Ishikawa (cell line): Measurements from ENCODE around the gene CBR1.

ENCODE experiments used
- CEBPB ChIP-seq: IDR thresholded peaks from 2 replicates; pipeline ENCODE4 v1.6.1; 2012
- CREB1 ChIP-seq: IDR thresholded peaks from 2 replicates; pipeline ENCODE4 v1.6.1; 2012; ENCODE audit warnings: low read depth
- EGR1 ChIP-seq: IDR thresholded peaks from 2 replicates; pipeline ENCODE4 v1.6.1; 2012
- EP300 ChIP-seq: IDR thresholded peaks from 2 replicates; pipeline ENCODE4 v1.6.1; 2012; ENCODE audit warnings: borderline replicate concordance
- FOXM1 ChIP-seq: IDR thresholded peaks from 2 replicates; pipeline ENCODE4 v1.6.1; 2012; ENCODE audit warnings: low read depth, borderline replicate concordance
- MAX ChIP-seq: IDR thresholded peaks from 2 replicates; pipeline ENCODE4 v1.6.1; 2012
- NFIC ChIP-seq: IDR thresholded peaks from 2 replicates; pipeline ENCODE4 v1.6.1; 2012
- RAD21 ChIP-seq: IDR thresholded peaks from 2 replicates; pipeline ENCODE4 v1.6.1; 2012; ENCODE audit warnings: low read depth
- REST ChIP-seq: IDR thresholded peaks from 2 replicates; pipeline ENCODE4 v1.6.1; 2012; ENCODE audit warnings: low read depth, mild to moderate bottlenecking
- TAF1 ChIP-seq: IDR thresholded peaks from 2 replicates; pipeline ENCODE4 v1.6.1; 2012; ENCODE audit warnings: low read depth, mild to moderate bottlenecking
- TCF12 ChIP-seq: IDR thresholded peaks from 2 replicates; pipeline ENCODE4 v1.6.1; 2012; ENCODE audit warnings: low read depth
- TEAD4 ChIP-seq: IDR thresholded peaks from 2 replicates; pipeline ENCODE4 v1.6.1; 2012
- USF1 ChIP-seq: IDR thresholded peaks from 2 replicates; pipeline ENCODE4 v1.6.1; 2012
- YY1 ChIP-seq: IDR thresholded peaks from 2 replicates; pipeline ENCODE4 v1.6.1; 2012; ENCODE audit warnings: low read depth
- ZBTB7A ChIP-seq: IDR thresholded peaks from 2 replicates; pipeline ENCODE4 v1.6.1; 2012; ENCODE audit warnings: low read depth

The CBR1 gene

GRCh38 chr21:36027347-36027746 is 42.5 kb upstream of the CBR1 start:
- no peak for TF ChIP-seq EGR1

- TF ChIP-seq YY1: no peak
- no peak for TF ChIP-seq MAX
- TF ChIP-seq RAD21: peak; percentile 95
Measured at GRCh38 chr21:36028127-36029069, 41.4 kb upstream of the CBR1 start.

GRCh38 chr21:36029309-36029708 is 40.5 kb upstream of the CBR1 start:
- no peak for TF ChIP-seq TAF1

GRCh38 chr21:36030581-36031189 is 39.1 kb upstream of the CBR1 start:
- TF ChIP-seq TCF12 (no peak), REST (no peak), RAD21 (no peak), EGR1 (no peak), CREB1 (no peak), ZBTB7A (no peak), NFIC (no peak), TEAD4 (no peak), MAX (no peak), EP300 (no peak), USF1 (no peak), TAF1 (no peak), FOXM1 (no peak), CEBPB (no peak)

GRCh38 chr21:36032647-36033406 is 37.0 kb upstream of the CBR1 start:
- TF ChIP-seq RAD21 (no peak), CEBPB (no peak), EP300 (no peak), USF1 (no peak), REST (no peak), NFIC (no peak), TCF12 (no peak), MAX (no peak), YY1 (no peak), CREB1 (no peak)

GRCh38 chr21:36034211-36034913 is 35.5 kb upstream of the CBR1 start:
- TF ChIP-seq MAX (no peak), REST (no peak), RAD21 (no peak), NFIC (no peak), YY1 (no peak), USF1 (no peak)
